GM12891 (cell line): ENCODE measurements around the gene HTR3C.

Source experiments
- POLR2A ChIP-seq: IDR thresholded peaks from 2 replicates; pipeline ENCODE4 v1.6.1; 2011; ENCODE audit warnings: low read depth, low read length, control low read depth
- POLR2AphosphoS5 ChIP-seq: IDR thresholded peaks from 2 replicates; pipeline ENCODE4 v1.6.1; 2011; ENCODE audit warnings: low read depth, low read length, control low read depth
- POU2F2 ChIP-seq: IDR thresholded peaks from 2 replicates; pipeline ENCODE4 v1.6.1; 2011; ENCODE audit warnings: low read depth, mild to moderate bottlenecking, control low read depth, low read length, moderate library complexity
- TAF1 ChIP-seq: IDR thresholded peaks from 2 replicates; pipeline ENCODE4 v1.6.1; 2011; ENCODE audit warnings: low read depth, low read length, control low read depth

DNA sequence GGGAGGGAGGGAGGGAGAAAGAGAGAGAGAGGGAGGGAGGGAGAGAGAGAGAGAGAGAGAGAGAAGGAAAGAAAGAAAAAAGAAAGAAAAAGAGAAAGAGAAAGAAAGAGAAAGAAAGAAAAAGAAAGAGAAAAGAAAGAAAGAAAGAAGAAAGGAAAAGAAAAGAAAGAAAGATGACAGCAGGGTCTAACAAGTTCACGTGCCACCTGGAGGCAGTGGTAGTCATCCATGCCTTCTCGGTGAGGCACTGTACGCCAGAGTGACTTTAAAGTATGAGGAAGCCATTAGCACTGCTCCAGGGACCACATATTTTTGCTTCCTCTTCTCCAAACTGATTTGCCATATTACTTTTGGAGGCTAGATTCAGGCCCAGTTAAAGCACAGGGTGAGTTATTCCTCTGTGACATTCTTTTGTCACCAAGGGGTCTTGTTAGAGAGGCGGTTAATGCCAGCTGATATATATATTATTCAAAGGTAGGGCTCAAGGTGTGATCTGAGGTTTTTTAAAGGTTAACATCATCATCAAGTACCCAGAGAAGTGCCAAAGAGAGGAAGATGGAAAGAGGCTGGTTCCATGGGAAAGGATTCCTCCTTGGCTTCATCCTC, 21.6 kb upstream of the HTR3C start, which contains the start of gene HTR3D:
- TF ChIP-seq POLR2A: no peak
- no peak for TF ChIP-seq POLR2AphosphoS5
- TF ChIP-seq TAF1: no peak
- TF ChIP-seq POU2F2: no peak
